NCI-H748 treated with DMSO at 0.1 percent for 48 hours (cell line): ENCODE data around the gene RALGAPA2.

Experiments used
- DNase-seq: peaks from one replicate; lab custom pipeline; 2025; lab: John Stamatoyannopoulos, UW

The RALGAPA2 gene

DNA sequence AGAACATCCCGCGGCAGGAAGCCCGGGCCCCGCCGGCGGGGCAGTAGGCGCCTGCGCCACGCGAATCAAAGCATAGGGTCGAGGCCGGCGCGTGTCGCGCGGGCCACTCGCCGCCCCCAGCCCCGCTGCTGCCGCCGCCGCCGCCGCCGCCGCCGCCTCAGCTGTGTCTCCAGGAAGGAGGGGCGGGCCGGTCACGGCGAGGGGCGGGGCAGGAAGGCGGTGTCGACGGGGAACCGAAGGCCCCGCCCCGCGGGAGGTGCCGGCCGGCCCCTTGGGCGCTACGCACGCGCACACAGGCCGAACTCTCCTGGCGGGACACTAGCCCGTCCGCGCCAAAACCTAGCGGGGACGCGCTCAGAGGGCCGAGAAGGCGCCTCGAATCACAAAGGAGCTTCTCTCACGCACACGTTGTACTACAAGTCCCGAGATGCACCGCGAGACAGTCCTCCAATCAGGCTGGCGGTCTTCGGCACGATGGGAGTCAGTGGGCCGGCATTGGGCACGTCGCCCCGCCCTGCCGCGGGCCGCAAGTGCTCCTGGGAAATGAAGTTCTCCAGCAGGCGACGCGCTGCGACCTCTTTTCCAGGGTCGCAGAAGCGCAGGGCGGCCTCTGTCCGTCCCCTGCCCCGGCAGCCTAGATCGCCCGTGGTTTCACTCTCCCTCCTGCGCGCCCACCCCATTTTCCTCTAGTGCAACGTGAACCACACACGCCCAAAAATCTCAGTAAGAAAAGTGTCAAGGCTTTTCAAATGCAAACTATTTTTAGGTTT is at the start of gene RALGAPA2:
Gene RALGAPA2 (minus strand): TSS at position 171 of the 770 bp plus-strand sequence. CDS start 164 bp downstream, at position 7.
- peak; percentile 98 for DNase-seq

GRCh38 chr20:20761301-20761700 is 48.9 kb upstream of the RALGAPA2 start:
- no peak for DNase-seq

GRCh38 chr20:20759132-20759531 is 46.7 kb upstream of the RALGAPA2 start:
- no peak for DNase-seq

- DNase-seq = no peak
Measured at GRCh38 chr20:20755674-20756319, 43.4 kb upstream of the RALGAPA2 start.

DNA sequence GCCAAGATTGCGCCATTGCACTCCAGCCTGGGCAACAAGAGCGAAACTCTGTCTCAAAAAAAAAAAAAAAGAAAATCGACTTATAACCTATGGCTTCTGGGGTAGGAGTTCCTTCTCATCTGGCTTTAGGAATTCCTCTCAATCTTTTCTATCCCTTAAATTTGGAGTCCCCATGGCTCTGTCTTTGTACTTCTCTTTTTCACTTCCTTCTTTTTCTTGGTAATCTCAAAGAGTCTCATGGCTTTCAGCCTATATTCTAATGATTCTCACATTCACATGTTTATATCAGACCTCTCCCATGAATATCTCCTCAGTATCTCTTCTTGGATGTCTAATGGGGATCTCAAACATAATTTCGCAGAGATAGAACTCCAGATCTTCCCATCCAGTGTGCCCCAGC is 42.8 kb upstream of the RALGAPA2 start:
- no peak for DNase-seq

- DNase-seq = no peak
Measured at GRCh38 chr20:20754714-20755113, 42.3 kb upstream of the RALGAPA2 start.

GRCh38 chr20:20752712-20753111 is 40.3 kb upstream of the RALGAPA2 start:
- peak; percentile 87 for DNase-seq

GRCh38 chr20:20747298-20747697 is 34.9 kb upstream of the RALGAPA2 start:
- DNase-seq = no peak

DNA sequence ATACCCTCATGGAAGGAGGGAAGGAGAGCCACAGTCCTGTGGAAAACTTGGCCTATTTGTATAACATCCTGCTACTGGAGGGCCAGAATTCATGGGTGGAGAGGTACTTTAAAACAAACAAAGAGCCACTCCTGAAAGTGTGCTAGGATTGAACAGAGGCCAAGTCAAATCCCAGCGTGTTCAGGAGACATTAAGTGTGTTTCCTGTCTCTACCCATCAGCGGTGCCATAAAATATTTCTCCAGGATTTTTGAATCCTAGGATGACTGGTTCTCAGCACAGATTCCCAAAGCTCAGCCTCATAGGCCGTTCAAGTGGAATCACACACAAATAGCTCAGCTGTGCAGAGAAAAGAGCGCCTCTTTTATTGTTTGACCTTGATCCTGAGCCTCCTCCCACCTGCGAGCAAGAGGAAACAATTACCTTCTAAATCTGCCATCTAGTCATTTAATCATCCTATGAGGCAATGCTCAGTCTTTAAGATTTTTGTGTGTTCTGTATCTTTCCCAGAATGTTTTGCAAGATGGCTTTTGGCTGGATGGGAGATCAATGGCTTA is 31.8 kb upstream of the RALGAPA2 start:
- DNase-seq = peak; percentile 85

DNA sequence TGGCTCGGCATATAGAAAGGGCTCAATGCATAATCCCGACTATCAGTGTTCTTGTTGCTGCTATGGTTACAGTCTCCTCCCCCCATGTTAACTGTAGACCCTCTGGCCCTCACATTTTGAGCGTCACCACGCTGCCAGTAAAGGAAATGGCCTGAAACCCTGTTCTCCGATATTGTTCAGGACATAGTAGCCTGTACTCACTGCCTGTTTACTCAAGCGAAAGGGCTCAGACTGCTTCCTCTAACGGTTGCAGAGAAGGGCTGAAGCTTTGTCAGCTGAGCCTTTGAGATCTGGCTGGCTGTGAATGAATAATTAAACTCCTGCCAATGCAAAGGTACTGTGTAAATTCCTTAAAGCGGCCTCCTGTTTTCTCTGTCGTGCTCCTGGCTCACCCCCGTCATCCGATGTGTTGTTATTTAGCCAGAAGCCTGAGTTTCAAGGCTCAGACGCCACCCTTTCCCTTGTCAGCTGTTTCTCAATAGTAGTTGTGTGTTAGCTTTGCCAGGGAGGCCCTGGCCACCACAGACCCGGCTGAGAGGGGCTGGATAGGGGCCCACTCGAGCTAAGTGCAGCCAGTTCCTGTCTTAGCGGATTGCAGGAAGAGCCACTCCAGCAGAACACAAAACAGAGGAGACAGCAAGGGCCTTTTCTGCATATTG is 31.2 kb upstream of the RALGAPA2 start:
- peak; percentile 15 for DNase-seq

- DNase-seq = no peak
Measured at GRCh38 chr20:20741087-20742045, 28.9 kb upstream of the RALGAPA2 start.

DNA sequence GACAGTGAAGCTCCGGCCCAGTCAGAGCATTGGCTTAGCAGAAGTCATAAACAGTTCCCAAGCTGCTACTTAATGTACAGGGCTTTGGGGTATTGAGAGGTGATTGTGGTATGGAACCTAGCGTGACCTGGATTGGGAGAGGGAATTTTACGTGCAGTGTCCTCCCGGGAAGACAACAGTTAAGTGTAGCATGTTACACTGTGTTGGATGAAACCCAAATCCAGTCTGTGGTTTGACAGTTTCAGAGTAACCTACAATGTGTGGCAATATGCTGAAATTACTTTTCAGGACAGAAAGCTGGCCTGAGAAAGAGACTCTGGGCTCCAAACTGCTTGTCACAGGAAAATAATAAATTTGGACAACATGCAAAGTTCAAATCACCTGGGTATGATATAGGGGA is 28.1 kb upstream of the RALGAPA2 start:
- no peak for DNase-seq

DNA sequence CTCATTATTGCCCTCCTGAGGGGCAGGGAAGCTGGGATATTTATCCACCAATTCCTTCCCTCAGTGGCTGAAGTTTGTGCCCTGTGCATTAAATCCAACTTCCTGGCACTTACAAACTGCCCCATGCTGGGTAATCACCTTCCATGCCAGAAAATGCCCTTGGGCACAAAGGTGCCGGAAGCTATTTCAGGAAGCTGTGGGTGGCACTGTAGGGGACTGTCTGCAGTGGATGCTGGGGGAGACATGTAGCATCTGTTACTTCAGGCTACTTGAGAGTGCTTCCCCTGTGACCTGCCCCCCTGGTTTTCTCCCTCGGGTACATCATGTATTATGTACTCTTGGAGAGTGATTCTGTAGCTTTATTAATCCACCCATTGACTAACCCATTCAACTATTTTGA is 24.7 kb upstream of the RALGAPA2 start:
- DNase-seq = no peak

DNA sequence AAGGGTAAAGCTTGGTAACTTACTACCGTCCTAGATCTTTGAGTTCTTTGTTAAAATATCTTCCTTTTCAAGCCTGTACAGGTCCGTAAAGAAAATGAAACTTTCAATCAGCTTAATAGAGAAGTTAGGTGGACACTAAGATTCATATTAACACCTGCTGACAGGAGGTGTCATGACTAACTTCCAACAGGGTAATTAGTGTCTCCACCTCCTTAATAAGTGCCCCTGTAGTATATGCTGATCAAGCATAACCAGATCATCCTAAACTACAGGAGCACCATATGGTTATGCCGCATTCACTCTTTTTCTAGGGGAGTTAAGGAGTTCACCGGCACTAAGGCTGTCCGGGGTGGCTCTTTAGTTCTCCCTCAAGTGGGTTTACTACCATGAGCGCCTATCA is 23.9 kb upstream of the RALGAPA2 start:
- DNase-seq = no peak

GRCh38 chr20:20734475-20734948 is 22.1 kb upstream of the RALGAPA2 start:
- DNase-seq = no peak

- no peak for DNase-seq
Measured at GRCh38 chr20:20733943-20734342, 21.5 kb upstream of the RALGAPA2 start.

- no peak for DNase-seq
Measured at GRCh38 chr20:20732641-20733040, 20.2 kb upstream of the RALGAPA2 start.

- no peak for DNase-seq
Measured at GRCh38 chr20:20731945-20732296, 19.5 kb upstream of the RALGAPA2 start.

GRCh38 chr20:20731000-20731944 is 18.8 kb upstream of the RALGAPA2 start:
- no peak for DNase-seq

DNA sequence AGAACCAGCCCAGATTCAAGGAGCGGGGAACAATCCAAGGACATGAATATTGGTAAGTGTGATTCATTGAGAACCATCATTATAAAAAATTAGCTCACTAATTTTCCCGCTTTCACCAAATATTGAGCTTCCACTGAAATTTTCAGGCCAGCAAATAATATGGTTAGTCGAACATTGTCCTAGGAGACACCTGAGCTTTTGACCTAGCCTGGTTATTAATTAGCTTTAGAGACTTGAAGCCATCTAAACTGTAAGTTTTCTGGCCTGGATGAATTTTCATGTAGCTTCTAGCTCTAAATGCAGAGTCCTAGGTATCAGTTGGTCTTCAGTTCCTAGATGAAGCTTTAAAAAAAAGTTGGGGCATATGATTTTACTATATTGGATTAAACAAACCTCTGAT is 17.1 kb upstream of the RALGAPA2 start:
- DNase-seq = no peak
